Tibial nerve (tissue), 4 donors: ENCODE measurements around the gene NFIB.

Experiments
- EP300 ChIP-seq, 2 donors: sonication (generic); formaldehyde crosslinking; IDR thresholded peaks; one replicate each; pipeline ENCODE4 v1.6.1; 2017; ENCODE audit warnings: antibody characterized with exemption in 2 of 2, mild to moderate bottlenecking in 1 of 2
- POLR2A ChIP-seq, 2 donors: fragments of 450-650 bp; IDR thresholded peaks; one replicate each; pipeline ENCODE4 v1.6.1; 2017; ENCODE audit warnings: antibody characterized with exemption in 2 of 2, mild to moderate bottlenecking in 2 of 2, moderate library complexity in 2 of 2
- TF ChIP-seq, protein P1 (sequence below), 5 experiments: fragments of 200-600 bp in 3 of 5; fragments of 450-650 bp in 2 of 5; sonication (generic) in 3 of 5; IDR thresholded peaks; one replicate each; pipeline ENCODE4 v1.5.1; 2016 to 2019; ENCODE audit warnings: antibody characterized with exemption in 5 of 5, mild to moderate bottlenecking in 3 of 5, moderate library complexity in 2 of 5

DNA sequence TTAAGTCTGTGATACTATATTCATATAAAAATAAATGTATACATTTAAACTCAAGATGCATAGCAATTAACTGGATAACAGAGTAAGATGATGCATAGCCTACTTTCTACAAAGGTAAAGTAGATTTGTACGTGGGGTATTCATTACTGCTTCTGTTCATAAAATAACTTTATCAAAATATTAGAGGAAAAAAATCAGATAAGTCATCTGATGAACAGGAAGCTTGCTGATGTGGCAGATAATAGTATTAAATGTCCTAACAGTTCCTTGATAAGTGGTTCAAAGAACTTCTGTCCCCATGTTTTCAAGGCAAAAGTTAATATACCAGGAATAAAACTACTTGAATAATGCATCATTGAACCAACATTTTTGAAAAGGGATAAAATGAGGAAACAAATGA is 123.7 kb downstream of the NFIB start:
- no peak for TF ChIP-seq POLR2A (IDR thresholded peaks at IDR 0.05)
- TF ChIP-seq, protein P1, sequence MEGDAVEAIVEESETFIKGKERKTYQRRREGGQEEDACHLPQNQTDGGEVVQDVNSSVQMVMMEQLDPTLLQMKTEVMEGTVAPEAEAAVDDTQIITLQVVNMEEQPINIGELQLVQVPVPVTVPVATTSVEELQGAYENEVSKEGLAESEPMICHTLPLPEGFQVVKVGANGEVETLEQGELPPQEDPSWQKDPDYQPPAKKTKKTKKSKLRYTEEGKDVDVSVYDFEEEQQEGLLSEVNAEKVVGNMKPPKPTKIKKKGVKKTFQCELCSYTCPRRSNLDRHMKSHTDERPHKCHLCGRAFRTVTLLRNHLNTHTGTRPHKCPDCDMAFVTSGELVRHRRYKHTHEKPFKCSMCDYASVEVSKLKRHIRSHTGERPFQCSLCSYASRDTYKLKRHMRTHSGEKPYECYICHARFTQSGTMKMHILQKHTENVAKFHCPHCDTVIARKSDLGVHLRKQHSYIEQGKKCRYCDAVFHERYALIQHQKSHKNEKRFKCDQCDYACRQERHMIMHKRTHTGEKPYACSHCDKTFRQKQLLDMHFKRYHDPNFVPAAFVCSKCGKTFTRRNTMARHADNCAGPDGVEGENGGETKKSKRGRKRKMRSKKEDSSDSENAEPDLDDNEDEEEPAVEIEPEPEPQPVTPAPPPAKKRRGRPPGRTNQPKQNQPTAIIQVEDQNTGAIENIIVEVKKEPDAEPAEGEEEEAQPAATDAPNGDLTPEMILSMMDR (IDR thresholded peaks at IDR 0.05): no peak
- no peak for TF ChIP-seq EP300 (IDR thresholded peaks at IDR 0.05)
